Esophagus muscularis mucosa (tissue), 4 donors: ENCODE results near the gene C11orf68.

Experiments
- CTCF ChIP-seq, 3 experiments: fragments of 200-600 bp in 2 of 3; fragments of 450-650 bp in 1 of 3; sonication (generic) in 2 of 3; IDR thresholded peaks; one replicate each; pipeline ENCODE4 v1.5.1; 2017 to 2019; ENCODE audit warnings: antibody characterized with exemption in 3 of 3, mild to moderate bottlenecking in 2 of 3, moderate library complexity in 1 of 3
- EP300 ChIP-seq: sonication (generic); formaldehyde crosslinking; IDR thresholded peaks from one replicate; pipeline ENCODE4 v1.6.1; 2017; ENCODE audit warnings: antibody characterized with exemption
- POLR2A ChIP-seq: fragments of 450-650 bp; IDR thresholded peaks from one replicate; pipeline ENCODE4 v1.6.1; 2017; ENCODE audit warnings: antibody characterized with exemption, moderate library complexity, mild to moderate bottlenecking, low read depth
- POLR2AphosphoS5 ChIP-seq, 2 donors: sonication (generic); formaldehyde crosslinking; IDR thresholded peaks; one replicate each; pipeline ENCODE4 v1.6.1; 2017; ENCODE audit warnings: antibody characterized with exemption in 2 of 2

DNA sequence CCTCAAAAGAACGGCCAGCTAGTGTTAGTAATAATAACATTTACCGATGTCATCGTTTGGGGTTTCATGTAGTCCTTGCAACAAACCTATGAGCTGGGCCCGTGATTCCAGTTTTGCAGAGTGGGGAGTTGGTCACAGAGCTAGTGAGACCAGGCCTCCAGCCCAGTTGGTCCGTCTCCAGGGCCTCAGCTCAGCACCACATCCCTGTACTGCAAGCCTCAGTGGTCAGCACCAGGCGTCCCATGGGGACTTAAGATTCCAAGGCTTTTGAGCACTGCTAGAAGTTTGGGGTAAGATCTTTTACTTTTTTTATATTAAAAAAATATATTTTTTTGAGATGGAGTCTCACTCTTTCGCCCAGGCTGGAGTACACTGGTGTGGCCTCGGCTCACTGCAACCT lies 25.3 kb upstream of the C11orf68 start:
- TF ChIP-seq POLR2AphosphoS5 (IDR thresholded peaks at IDR 0.05), result no peak
- no peak for TF ChIP-seq CTCF (IDR thresholded peaks at IDR 0.05)
- TF ChIP-seq POLR2A, result no peak
- TF ChIP-seq EP300, result no peak
